ENCODE measurements around the gene PFDN4.

DNA sequence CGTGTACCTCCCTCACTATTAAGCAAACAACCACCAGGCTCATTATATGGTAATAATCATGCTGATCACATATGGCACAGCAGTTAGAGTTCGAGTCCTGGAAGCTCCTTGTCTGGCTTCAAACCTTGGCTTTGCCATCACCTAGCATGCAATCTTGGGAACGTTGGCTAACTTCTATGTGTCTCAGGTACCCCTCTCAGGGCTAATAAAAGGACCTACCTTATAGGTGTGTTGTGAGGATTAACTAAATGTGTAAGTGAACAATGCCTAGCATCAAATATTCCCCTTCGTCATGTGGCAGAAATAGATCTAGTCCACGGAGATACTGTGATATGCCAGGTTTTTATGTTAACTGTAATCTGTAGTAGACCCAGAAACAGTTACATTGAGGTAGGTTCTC, 44.5 kb upstream of the PFDN4 start:
- TF ChIP-seq, protein P1, sequence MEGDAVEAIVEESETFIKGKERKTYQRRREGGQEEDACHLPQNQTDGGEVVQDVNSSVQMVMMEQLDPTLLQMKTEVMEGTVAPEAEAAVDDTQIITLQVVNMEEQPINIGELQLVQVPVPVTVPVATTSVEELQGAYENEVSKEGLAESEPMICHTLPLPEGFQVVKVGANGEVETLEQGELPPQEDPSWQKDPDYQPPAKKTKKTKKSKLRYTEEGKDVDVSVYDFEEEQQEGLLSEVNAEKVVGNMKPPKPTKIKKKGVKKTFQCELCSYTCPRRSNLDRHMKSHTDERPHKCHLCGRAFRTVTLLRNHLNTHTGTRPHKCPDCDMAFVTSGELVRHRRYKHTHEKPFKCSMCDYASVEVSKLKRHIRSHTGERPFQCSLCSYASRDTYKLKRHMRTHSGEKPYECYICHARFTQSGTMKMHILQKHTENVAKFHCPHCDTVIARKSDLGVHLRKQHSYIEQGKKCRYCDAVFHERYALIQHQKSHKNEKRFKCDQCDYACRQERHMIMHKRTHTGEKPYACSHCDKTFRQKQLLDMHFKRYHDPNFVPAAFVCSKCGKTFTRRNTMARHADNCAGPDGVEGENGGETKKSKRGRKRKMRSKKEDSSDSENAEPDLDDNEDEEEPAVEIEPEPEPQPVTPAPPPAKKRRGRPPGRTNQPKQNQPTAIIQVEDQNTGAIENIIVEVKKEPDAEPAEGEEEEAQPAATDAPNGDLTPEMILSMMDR (conservative IDR thresholded peaks at IDR 0.05; ENCODE audit: low read depth, low read length) = no peak
- TF ChIP-seq SMC3 (IDR thresholded peaks at IDR 0.05; ENCODE audit: low read depth, low read length) = no peak
- no peak for TF ChIP-seq POLR2A (IDR thresholded peaks at IDR 0.05; ENCODE audit: low read depth, low read length)
- TF ChIP-seq RFX5 (IDR thresholded peaks at IDR 0.05; ENCODE audit: low read depth, low read length) = no peak
- no peak for TF ChIP-seq MXI1 (IDR thresholded peaks at IDR 0.05; ENCODE audit: borderline replicate concordance, low read depth, low read length)
- no peak for TF ChIP-seq RAD21 (IDR thresholded peaks at IDR 0.05; ENCODE audit: low read length)
- TF ChIP-seq CHD1 (IDR thresholded peaks at IDR 0.05; ENCODE audit: low read depth, low read length) = no peak
- TF ChIP-seq, protein P2, sequence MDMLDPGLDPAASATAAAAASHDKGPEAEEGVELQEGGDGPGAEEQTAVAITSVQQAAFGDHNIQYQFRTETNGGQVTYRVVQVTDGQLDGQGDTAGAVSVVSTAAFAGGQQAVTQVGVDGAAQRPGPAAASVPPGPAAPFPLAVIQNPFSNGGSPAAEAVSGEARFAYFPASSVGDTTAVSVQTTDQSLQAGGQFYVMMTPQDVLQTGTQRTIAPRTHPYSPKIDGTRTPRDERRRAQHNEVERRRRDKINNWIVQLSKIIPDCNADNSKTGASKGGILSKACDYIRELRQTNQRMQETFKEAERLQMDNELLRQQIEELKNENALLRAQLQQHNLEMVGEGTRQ (IDR thresholded peaks at IDR 0.05; ENCODE audit: low read depth, low read length) = no peak
- TF ChIP-seq CEBPB (IDR thresholded peaks at IDR 0.05; ENCODE audit: low read depth, low read length) = no peak
- TF ChIP-seq, protein P3, sequence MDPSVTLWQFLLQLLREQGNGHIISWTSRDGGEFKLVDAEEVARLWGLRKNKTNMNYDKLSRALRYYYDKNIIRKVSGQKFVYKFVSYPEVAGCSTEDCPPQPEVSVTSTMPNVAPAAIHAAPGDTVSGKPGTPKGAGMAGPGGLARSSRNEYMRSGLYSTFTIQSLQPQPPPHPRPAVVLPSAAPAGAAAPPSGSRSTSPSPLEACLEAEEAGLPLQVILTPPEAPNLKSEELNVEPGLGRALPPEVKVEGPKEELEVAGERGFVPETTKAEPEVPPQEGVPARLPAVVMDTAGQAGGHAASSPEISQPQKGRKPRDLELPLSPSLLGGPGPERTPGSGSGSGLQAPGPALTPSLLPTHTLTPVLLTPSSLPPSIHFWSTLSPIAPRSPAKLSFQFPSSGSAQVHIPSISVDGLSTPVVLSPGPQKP (IDR thresholded peaks at IDR 0.05; ENCODE audit: borderline replicate concordance, low read depth, low read length) = no peak
